ENCODE results near the gene SLC39A1. TPM values are rescaled to one million over a fixed set of nuclear protein-coding genes. Genes with fewer than 3 reads are reported as not detected.

The SLC39A1 gene
- total RNA-seq, 1 experiment from 2014 or later, result 27.1 TPM

GRCh38 chr1:153937331-153937730 is 26.0 kb downstream of the SLC39A1 start:
- Histone ChIP-seq H3K4me3 (ENCODE audit: low read length) (no peak overlapping the region), H3K4me2 (ENCODE audit: low read depth, low read length, poor library complexity, severe bottlenecking) (no peak overlapping the region), H3K27ac (ENCODE audit: low read length) (no peak overlapping the region), H3K79me2 (ENCODE audit: low read length) (peaks cover under 1% of the 10 kb centered on the region; the same call in 1 of the 2 replicates), H3K9ac (ENCODE audit: low read length) (no peak overlapping the region), H3K9me3 (ENCODE audit: low read length) (no peaks in the 10 kb centered on the region), H3K27me3 (ENCODE audit: low read length) (no peaks in the 10 kb centered on the region), H2AFZ (ENCODE audit: low read length) (no peak overlapping the region), H3K9me2 (replicated peaks; ENCODE audit: insufficient read depth, low read length) (no peaks in the 10 kb centered on the region), H3K4me1 (ENCODE audit: low read length) (no peaks in the 10 kb centered on the region), H3K36me3 (ENCODE audit: insufficient read depth, low read length) (peaks cover 26% of the 10 kb centered on the region), H4K20me1 (ENCODE audit: insufficient read depth, low read depth, low read length) (no peaks in the 10 kb centered on the region)
- DNase-seq, result no peak

- H3K27ac ChIP-seq (ENCODE audit: low read length), result no peak overlapping the region
- H3K36me3 ChIP-seq (ENCODE audit: insufficient read depth, low read length), result peaks cover 26% of the 10 kb centered on the region
- no peak for DNase-seq
- H3K4me2 ChIP-seq (ENCODE audit: low read depth, low read length, poor library complexity, severe bottlenecking), result no peak overlapping the region
- H3K9me2 ChIP-seq (replicated peaks; ENCODE audit: insufficient read depth, low read length), result no peaks in the 10 kb centered on the region
- no peak overlapping the region for H3K4me3 ChIP-seq (ENCODE audit: low read length)
- no peak overlapping the region for H2AFZ ChIP-seq (ENCODE audit: low read length)
- no peaks in the 10 kb centered on the region for H3K9me3 ChIP-seq (ENCODE audit: low read length)
- H4K20me1 ChIP-seq (ENCODE audit: insufficient read depth, low read depth, low read length), result no peaks in the 10 kb centered on the region
- H3K4me1 ChIP-seq (ENCODE audit: low read length), result no peaks in the 10 kb centered on the region
- no peak overlapping the region for H3K9ac ChIP-seq (ENCODE audit: low read length)
- H3K79me2 ChIP-seq (ENCODE audit: low read length), result no peaks in the 10 kb centered on the region
- no peaks in the 10 kb centered on the region for H3K27me3 ChIP-seq (ENCODE audit: low read length)
Observed at GRCh38 chr1:153936011-153936802, 27.1 kb downstream of the SLC39A1 start.

GRCh38 chr1:153934746-153935145 is 28.6 kb downstream of the SLC39A1 start:
- Histone ChIP-seq H3K9me3 (ENCODE audit: low read length) (no peaks in the 10 kb centered on the region), H3K27ac (ENCODE audit: low read length) (no peak overlapping the region), H3K9me2 (replicated peaks; ENCODE audit: insufficient read depth, low read length) (no peaks in the 10 kb centered on the region), H3K4me2 (ENCODE audit: low read depth, low read length, poor library complexity, severe bottlenecking) (no peak overlapping the region), H3K79me2 (ENCODE audit: low read length) (no peaks in the 10 kb centered on the region), H4K20me1 (ENCODE audit: insufficient read depth, low read depth, low read length) (no peaks in the 10 kb centered on the region), H3K4me1 (ENCODE audit: low read length) (peaks cover 2% of the 10 kb centered on the region; the same call in 1 of the 2 replicates), H3K4me3 (ENCODE audit: low read length) (no peak overlapping the region), H2AFZ (ENCODE audit: low read length) (no peak overlapping the region), H3K27me3 (ENCODE audit: low read length) (no peaks in the 10 kb centered on the region), H3K36me3 (ENCODE audit: insufficient read depth, low read length) (peaks cover 26% of the 10 kb centered on the region), H3K9ac (ENCODE audit: low read length) (no peak overlapping the region)
- no peak for DNase-seq

GRCh38 chr1:153933955-153934354 is 29.4 kb downstream of the SLC39A1 start:
- no peaks in the 10 kb centered on the region for H3K9me3 ChIP-seq (ENCODE audit: low read length)
- no peak overlapping the region for H3K9ac ChIP-seq (ENCODE audit: low read length)
- no peak overlapping the region for H2AFZ ChIP-seq (ENCODE audit: low read length)
- no peaks in the 10 kb centered on the region for H4K20me1 ChIP-seq (ENCODE audit: insufficient read depth, low read depth, low read length)
- H3K4me2 ChIP-seq (ENCODE audit: low read depth, low read length, poor library complexity, severe bottlenecking), result no peak overlapping the region
- H3K9me2 ChIP-seq (replicated peaks; ENCODE audit: insufficient read depth, low read length), result no peaks in the 10 kb centered on the region
- H3K27ac ChIP-seq (ENCODE audit: low read length), result no peak overlapping the region
- no peaks in the 10 kb centered on the region for H3K27me3 ChIP-seq (ENCODE audit: low read length)
- H3K4me3 ChIP-seq (ENCODE audit: low read length), result no peak overlapping the region
- H3K36me3 ChIP-seq (ENCODE audit: insufficient read depth, low read length), result peaks cover 24% of the 10 kb centered on the region
- H3K79me2 ChIP-seq (ENCODE audit: low read length), result no peaks in the 10 kb centered on the region
- peaks cover 10% of the 10 kb centered on the region for H3K4me1 ChIP-seq (ENCODE audit: low read length)
- no peak for DNase-seq

GRCh38 chr1:153933430-153933829 is 29.9 kb downstream of the SLC39A1 start:
- H3K79me2 ChIP-seq (ENCODE audit: low read length), result no peaks in the 10 kb centered on the region
- no peak overlapping the region for H3K4me2 ChIP-seq (ENCODE audit: low read depth, low read length, poor library complexity, severe bottlenecking)
- DNase-seq, result no peak
- H3K27me3 ChIP-seq (ENCODE audit: low read length), result no peaks in the 10 kb centered on the region
- H4K20me1 ChIP-seq (ENCODE audit: insufficient read depth, low read depth, low read length), result no peaks in the 10 kb centered on the region
- no peak overlapping the region for H3K27ac ChIP-seq (ENCODE audit: low read length)
- no peak overlapping the region for H3K9ac ChIP-seq (ENCODE audit: low read length)
- no peak overlapping the region for H2AFZ ChIP-seq (ENCODE audit: low read length)
- peaks cover 21% of the 10 kb centered on the region for H3K36me3 ChIP-seq (ENCODE audit: insufficient read depth, low read length)
- H3K9me2 ChIP-seq (replicated peaks; ENCODE audit: insufficient read depth, low read length), result no peaks in the 10 kb centered on the region
- peaks cover 15% of the 10 kb centered on the region for H3K4me1 ChIP-seq (ENCODE audit: low read length)
- no peak overlapping the region for H3K4me3 ChIP-seq (ENCODE audit: low read length)
- H3K9me3 ChIP-seq (ENCODE audit: low read length), result no peaks in the 10 kb centered on the region

GRCh38 chr1:153932156-153933131 is 30.9 kb downstream of the SLC39A1 start:
- no peak overlapping the region for H3K27ac ChIP-seq (ENCODE audit: low read length)
- H3K4me3 ChIP-seq (ENCODE audit: low read length), result no peak overlapping the region
- no peak overlapping the region for H3K9ac ChIP-seq (ENCODE audit: low read length)
- peaks cover 18% of the 10 kb centered on the region for H3K4me1 ChIP-seq (ENCODE audit: low read length)
- DNase-seq, result no peak
- no peaks in the 10 kb centered on the region for H3K9me2 ChIP-seq (replicated peaks; ENCODE audit: insufficient read depth, low read length)
- no peak overlapping the region for H3K4me2 ChIP-seq (ENCODE audit: low read depth, low read length, poor library complexity, severe bottlenecking)
- no peak overlapping the region for H2AFZ ChIP-seq (ENCODE audit: low read length)
- H3K9me3 ChIP-seq (ENCODE audit: low read length), result no peaks in the 10 kb centered on the region
- peaks cover 17% of the 10 kb centered on the region for H3K36me3 ChIP-seq (ENCODE audit: insufficient read depth, low read length)
- H3K27me3 ChIP-seq (ENCODE audit: low read length), result no peaks in the 10 kb centered on the region
- no peaks in the 10 kb centered on the region for H3K79me2 ChIP-seq (ENCODE audit: low read length)
- H4K20me1 ChIP-seq (ENCODE audit: insufficient read depth, low read depth, low read length), result no peaks in the 10 kb centered on the region

- no peak for DNase-seq
- no peaks in the 10 kb centered on the region for H3K9me2 ChIP-seq (replicated peaks; ENCODE audit: insufficient read depth, low read length)
- no peak overlapping the region for H3K4me3 ChIP-seq (ENCODE audit: low read length)
- peaks cover 18% of the 10 kb centered on the region for H3K4me1 ChIP-seq (ENCODE audit: low read length)
- H4K20me1 ChIP-seq (ENCODE audit: insufficient read depth, low read depth, low read length), result no peaks in the 10 kb centered on the region
- no peak overlapping the region for H2AFZ ChIP-seq (ENCODE audit: low read length)
- no peak overlapping the region for H3K4me2 ChIP-seq (ENCODE audit: low read depth, low read length, poor library complexity, severe bottlenecking)
- H3K36me3 ChIP-seq (ENCODE audit: insufficient read depth, low read length), result peaks cover 4% of the 10 kb centered on the region
- no peaks in the 10 kb centered on the region for H3K9me3 ChIP-seq (ENCODE audit: low read length)
- H3K27ac ChIP-seq (ENCODE audit: low read length), result no peak overlapping the region
- no peak overlapping the region for H3K9ac ChIP-seq (ENCODE audit: low read length)
- H3K27me3 ChIP-seq (ENCODE audit: low read length), result no peaks in the 10 kb centered on the region
- no peaks in the 10 kb centered on the region for H3K79me2 ChIP-seq (ENCODE audit: low read length)
Observed at GRCh38 chr1:153929981-153930948, 33.1 kb downstream of the SLC39A1 start.

All from Karpas-422 (cell line).